Sigmoid colon (tissue), 4 donors: ENCODE results near the gene POFUT1.

Source experiments
- CTCF ChIP-seq, 4 experiments: fragments of 450-650 bp in 3 of 4; fragments of 200-600 bp in 1 of 4; IDR thresholded peaks; one replicate each; pipeline ENCODE4 v1.5.1; 2016 to 2019; ENCODE audit warnings: antibody characterized with exemption in 4 of 4, mild to moderate bottlenecking in 3 of 4, moderate library complexity in 2 of 4
- POLR2A ChIP-seq, 2 donors: fragments of 450-650 bp; IDR thresholded peaks; one replicate each; pipeline ENCODE4 v1.6.1; 2016; ENCODE audit warnings: antibody characterized with exemption in 2 of 2, mild to moderate bottlenecking in 2 of 2, moderate library complexity in 2 of 2
- POLR2AphosphoS5 ChIP-seq, 4 donors: sonication (generic); formaldehyde crosslinking; IDR thresholded peaks; one replicate each; pipeline ENCODE4 v1.6.1; 2017; ENCODE audit warnings: antibody characterized with exemption in 4 of 4

GRCh38 chr20:32230707-32231106, 23.0 kb downstream of the POFUT1 start:
- no peak for TF ChIP-seq CTCF (IDR thresholded peaks at IDR 0.05)
- no peak for TF ChIP-seq POLR2AphosphoS5 (IDR thresholded peaks at IDR 0.05)
- no peak for TF ChIP-seq POLR2A (IDR thresholded peaks at IDR 0.05)
